Amygdala (tissue), 56 donors: ENCODE results near the gene OR4K5.
"Not testable (repeated sequence)": the region's sequence is repeated elsewhere in the genome, so short reads cannot be mapped to it uniquely, and the experiment has no call there.

Source experiments
- DNase-seq, 56 donors: peaks; one replicate each; lab custom pipeline; 2025; lab: John Stamatoyannopoulos, UW

The OR4K5 gene

DNA sequence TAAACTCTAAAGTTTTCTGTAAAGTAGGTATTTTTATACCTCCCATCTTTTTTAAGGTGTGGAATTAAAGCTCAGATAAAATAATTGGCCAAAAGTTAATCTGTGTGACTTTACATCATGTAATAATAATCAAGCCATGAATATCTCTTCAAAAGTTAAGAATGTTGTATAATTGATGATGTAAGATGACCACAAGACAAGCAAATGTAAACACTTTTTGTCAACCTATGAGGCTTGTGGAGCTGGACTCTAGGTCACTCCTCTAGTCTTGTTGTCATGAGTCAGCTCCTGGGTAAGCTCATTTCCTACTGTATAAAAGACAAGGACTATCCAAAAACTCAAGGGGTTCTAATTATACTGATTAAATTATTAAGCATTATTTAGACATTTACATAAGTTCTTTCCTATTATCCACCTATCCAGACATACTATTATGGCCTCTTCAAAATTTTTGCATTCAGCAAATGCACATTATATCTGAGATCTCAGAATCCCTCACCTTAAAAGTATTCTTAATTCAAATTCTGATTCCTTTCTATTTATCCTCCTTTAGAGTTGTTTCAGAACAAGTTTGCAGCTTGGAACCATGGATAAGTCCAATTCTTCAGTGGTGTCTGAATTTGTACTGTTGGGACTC is at the start of gene OR4K5:
Gene OR4K5, plus strand, starts transcription at position 587 of the 637 bp plus-strand sequence. Its CDS starts 0 bp downstream, at position 587.
- no peak for DNase-seq

DNA sequence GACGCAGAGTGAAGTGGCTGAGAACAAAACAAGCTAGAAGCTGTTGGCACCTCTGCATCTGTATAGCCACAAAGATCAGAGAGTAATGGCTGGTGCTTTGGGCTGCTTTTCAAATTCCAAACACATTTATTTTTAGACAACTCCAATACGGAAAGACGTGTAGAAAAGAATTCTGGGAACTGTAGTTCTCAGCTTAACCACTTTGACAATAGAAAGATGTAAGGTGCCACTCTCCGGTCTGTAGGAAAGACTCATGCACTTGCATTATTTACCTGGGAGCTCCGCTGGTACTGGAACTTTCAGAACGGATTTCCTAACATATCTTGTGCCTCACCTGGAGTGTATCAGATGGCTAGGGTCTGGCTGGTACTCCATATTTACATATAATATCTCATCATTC is 47.2 kb upstream of the OR4K5 start:
- DNase-seq, result no peak

- DNase-seq, result no peak
These were observed 45.6 kb upstream of the OR4K5 start, which contains the start of gene OR4K2 for GRCh38 chr14:19874842-19875241. Gene OR4K2 (plus strand): TSS chr14:19875142. CDS start chr14:19876268, 1,126 bp downstream.

DNA sequence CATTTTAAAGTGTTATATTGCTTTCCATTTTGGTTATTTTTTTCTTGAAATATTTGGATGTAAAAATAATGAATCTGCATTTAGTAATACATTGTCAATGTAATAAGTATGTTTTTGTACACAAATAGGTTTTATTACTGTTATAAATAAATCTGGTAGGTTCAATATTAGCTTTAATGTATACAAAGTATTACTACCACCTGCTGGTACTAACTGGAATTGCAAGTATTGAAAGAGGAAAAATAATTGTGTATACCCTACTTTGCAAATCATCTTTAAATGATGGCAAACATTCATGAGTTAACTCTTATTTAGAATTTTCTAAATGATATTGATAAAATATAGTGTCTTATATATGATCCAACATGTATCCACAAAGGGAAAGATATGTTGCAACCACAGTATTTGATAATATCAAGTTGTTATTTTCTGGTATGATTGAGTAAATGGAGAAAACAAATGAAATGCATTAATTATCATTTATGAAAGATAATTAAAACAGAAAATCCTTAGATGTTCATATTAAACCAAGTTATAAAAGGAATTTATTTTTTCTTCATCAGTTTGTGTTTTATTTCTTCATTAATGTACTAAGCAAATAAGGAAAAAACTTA is 42.3 kb upstream of the OR4K5 start:
- DNase-seq, result no peak

DNA sequence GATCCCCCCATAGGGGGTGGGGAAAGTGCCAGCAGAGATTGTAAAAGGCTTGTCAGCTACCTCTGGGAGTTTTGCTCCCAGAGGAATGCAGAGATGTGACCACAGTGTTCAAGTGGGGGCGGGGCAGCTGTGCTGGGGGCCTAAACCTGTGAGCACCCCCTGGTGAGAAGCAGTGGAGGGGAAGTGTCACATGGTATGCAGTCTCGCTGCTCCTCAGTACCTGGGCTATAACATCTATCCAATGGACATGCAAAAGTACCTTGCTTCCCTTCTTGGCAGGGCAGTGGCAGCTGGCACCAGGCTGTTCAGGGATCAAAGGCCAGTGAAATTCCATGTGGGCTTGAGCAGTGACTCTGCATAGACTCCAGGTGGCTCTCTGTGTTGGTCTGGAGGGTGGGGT is 25.1 kb upstream of the OR4K5 start:
- DNase-seq, result no peak

DNA sequence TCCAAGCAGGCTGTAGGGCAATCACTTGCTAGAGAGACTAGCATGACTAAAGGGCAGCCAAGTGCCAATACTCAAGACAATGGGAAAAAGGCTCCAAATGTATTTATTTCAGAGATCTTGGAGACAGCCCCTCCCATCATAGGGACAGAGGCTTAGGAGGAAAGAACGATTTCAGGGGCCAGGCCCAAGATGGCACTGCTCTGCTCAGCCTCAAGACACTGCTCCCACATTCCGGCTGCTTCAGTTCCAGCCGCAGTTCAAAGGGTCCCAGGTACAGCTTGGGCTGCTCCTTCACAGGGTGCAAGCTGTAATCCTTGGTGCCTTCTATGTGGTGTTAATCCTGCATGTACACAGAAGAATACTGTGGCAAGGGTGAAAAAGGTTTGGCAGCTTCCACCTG is 19.4 kb upstream of the OR4K5 start:
- DNase-seq, result no peak

DNA sequence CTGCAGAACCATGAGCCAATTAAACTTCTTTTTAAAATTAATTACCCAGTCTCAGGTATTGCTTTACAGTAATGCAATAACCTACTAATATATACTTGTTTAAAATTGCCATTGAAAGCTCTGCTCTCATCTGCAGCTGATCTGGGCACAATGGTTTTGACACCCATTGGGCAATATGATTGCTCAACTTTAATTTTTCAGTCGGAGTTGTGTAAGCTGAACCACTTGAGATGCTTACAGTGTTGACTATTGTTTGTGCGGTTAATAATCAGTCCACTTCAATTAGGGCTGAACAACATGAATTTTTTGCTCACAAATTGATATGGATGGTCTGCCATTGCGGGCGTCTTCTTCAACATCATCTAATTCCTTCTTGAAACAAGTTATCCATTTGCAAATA is 18.0 kb upstream of the OR4K5 start:
- DNase-seq, result no peak

- DNase-seq, result no peak
These were observed 13.7 kb upstream of the OR4K5 start for GRCh38 chr14:19906665-19907064.

- DNase-seq, result no peak
These were observed 9.3 kb upstream of the OR4K5 start for GRCh38 chr14:19911114-19911513.

DNA sequence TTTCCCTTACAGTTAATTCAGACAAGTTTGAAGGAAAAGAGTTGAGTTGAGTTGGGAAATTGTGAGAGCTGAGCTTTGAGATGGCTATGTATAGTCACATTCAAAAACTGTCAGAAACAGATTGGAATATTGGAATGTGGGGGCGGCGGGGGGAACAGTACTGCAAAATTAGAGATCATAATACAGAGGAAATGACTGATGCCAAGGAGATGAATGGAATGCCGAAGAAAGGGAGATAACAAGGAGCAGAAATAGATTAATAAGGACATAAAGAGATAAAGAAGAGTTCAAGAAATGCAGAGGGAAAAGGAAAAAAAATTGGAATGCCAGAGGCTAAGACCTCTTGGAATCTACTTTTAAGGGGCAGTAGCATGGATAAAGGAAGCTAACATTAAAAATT is 3.2 kb upstream of the OR4K5 start:
- no peak for DNase-seq

GRCh38 chr14:19917955-19918518 is 2.4 kb upstream of the OR4K5 start:
- DNase-seq, result no peak

DNA sequence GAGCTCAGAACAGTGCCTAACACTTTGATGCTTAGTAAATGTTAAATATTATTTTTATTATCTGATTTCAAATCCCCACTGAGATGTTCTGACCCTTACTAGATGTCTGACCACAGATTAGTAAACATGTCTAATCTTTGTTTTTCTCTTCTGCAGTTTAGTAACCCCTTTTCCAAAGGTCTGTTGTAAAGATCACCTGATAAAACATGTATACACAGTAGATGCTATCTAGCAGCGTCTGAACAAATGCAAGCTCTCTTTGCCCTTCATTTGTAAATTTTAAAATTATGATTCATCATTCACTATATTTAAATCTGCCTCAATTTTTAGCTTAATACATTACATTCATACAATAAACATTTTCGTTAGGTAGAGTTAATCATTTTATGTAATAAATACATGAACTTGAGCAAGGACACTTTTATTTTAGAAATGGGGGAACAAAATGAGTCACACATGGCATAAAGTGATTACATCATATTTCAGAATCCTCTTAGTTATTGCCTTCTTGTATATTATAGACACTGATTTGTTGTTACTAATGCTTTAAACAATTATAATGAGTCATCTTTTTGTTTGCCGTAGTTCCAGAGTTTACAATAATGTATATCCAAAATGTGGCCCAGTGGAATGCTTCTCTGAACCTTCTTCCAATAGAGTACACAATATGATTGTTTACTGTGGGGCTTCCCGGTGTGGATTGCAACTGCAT is 1.7 kb upstream of the OR4K5 start:
- no peak for DNase-seq

GRCh38 chr14:19930617-19931016 is 10.2 kb downstream of the OR4K5 start, which contains the start of gene OR4K1:
Gene OR4K1 (plus strand): TSS chr14:19930917. CDS start chr14:19935667, 4,750 bp downstream.
- DNase-seq, result no peak

DNA sequence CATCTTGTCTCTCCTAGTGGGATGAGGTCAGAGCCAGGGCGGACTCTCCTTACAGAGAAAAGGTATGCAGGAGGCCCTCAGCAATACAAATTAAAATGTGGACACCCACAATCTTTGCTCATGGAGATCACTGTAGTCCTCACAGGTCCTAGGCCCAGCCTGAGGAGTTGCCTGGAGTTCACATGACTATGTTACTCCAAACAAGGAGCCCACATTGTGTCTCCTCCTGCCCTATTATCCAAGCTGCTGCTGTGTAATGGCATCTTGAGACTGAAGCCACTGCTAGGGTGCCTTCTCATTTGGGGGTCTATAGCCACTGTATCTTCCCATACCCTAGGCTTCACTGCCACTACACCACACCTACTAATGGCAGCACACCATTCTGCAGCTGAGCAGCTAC is 21.3 kb downstream of the OR4K5 start:
- no peak for DNase-seq

DNA sequence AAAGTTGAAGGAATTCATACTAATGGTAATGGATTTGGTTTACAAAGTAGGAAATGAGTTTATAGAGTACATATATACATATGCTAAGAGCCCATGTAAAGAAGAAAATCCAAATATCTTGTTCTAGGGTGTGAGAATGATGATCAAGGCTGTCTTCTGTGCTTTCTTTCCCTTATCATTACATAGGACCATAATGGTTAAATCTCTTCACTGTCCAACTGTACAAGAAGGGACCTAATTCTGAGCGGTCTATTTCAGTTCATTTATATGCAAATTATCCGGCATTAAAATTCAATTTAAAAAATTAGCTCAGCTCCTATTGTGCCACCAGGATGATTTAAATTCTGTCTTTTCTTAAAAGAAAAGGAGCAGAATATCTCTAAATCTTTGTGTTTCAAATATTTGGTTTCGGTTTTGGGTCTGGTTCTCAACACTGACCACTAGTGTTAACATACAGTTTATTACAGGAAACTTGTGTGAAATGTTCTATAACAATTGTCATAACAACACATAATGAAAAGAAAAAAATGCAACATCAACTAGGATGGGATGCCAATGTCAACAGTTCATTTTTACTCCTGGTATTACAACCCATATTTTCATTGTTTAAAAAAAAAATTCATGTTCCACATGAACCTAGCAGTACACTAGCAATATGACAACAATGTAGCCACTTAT is 27.1 kb downstream of the OR4K5 start:
- no peak for DNase-seq

GRCh38 chr14:19949218-19949617 is 28.8 kb downstream of the OR4K5 start:
- DNase-seq, result no peak

DNA sequence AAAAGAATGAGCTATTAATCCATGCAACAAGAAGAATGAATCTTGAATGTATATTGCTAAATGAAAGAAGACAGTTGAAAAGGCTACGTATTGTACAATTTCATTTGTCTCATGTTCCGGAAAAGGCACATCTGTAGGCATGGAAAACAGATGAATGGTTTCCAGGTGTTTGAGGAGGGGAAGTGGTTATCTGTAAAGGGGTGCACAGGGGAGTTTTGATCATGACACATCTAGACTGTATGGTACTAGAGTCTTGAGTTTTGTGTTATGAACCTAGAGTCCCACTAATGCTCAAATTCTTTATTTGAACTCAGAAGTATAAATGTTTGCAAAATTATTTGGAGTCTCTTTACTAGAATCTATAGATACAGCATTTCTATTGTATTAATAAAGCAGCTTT is 49.3 kb downstream of the OR4K5 start:
- DNase-seq, result not testable (repeated sequence)
